ENCODE data around the gene VEZF1. TPM values are rescaled to one million over a fixed set of nuclear protein-coding genes. Genes with fewer than 3 reads are reported as not detected.

Gene VEZF1
- total RNA-seq, 4 donors from 2014 or later, result 29.7 to 49.3 (median 39.5) TPM

- H3K4me1 ChIP-seq, result peaks cover 0 to 61% (median 11%) of the 10 kb centered on the region in 4 donors
These were observed 40.7 kb downstream of the VEZF1 start for GRCh38 chr17:57947369-57947768.

GRCh38 chr17:57946798-57947358 is 41.2 kb downstream of the VEZF1 start:
- peak; percentile 57 to 70 (median 63) for DNase-seq
- H3K4me3 ChIP-seq, result peak overlapping the region; percentile 8 to 49 (median 40)
- H3K4me1 ChIP-seq, result peaks cover 0 to 63% (median 11%) of the 10 kb centered on the region in 4 donors
- H3K9me3 ChIP-seq, result no peaks in the 10 kb centered on the region
- no peaks in the 10 kb centered on the region for H3K36me3 ChIP-seq
- no peaks in the 10 kb centered on the region for H3K27me3 ChIP-seq
- TF ChIP-seq CTCF (IDR thresholded peaks at IDR 0.05), result no peak
- no peak for TF ChIP-seq POLR2A (IDR thresholded peaks at IDR 0.05)
- H3K27ac ChIP-seq, result peak overlapping the region; percentile 54 to 96 (median 66)

More at GRCh38 chr17:57947369-57947768, 40.7 kb downstream of the VEZF1 start:
- Histone ChIP-seq H3K27ac (peak overlapping the region; percentile 23 to 96 (median 56)), H3K9me3 (no peaks in the 10 kb centered on the region), H3K27me3 (no peaks in the 10 kb centered on the region), H3K4me3 (peak overlapping the region in 3 of 4 donors; percentile 36 to 49 (median 45)), H3K36me3 (no peaks in the 10 kb centered on the region)
- no peak for TF ChIP-seq CTCF (IDR thresholded peaks at IDR 0.05)
- no peak for TF ChIP-seq POLR2A (IDR thresholded peaks at IDR 0.05)
- DNase-seq, result no peak

GRCh38 chr17:57945996-57946797 is 41.9 kb downstream of the VEZF1 start:
- peak overlapping the region in 3 of 4 donors; percentile 59 to 96 (median 74) for H3K27ac ChIP-seq
- TF ChIP-seq POLR2A (IDR thresholded peaks at IDR 0.05) (no peak), CTCF (IDR thresholded peaks at IDR 0.05) (no peak)
- H3K9me3 ChIP-seq, result no peaks in the 10 kb centered on the region
- no peaks in the 10 kb centered on the region for H3K36me3 ChIP-seq
- peak overlapping the region; percentile 8 to 49 (median 40) for H3K4me3 ChIP-seq
- no peak for DNase-seq
- H3K27me3 ChIP-seq, result no peaks in the 10 kb centered on the region
- peaks cover 0 to 57% (median 10%) of the 10 kb centered on the region in 4 donors for H3K4me1 ChIP-seq

- DNase-seq, result no peak
- Histone ChIP-seq H3K27ac (peak overlapping the region in 1 of 4 donors; percentile 96), H3K36me3 (no peaks in the 10 kb centered on the region), H3K27me3 (no peaks in the 10 kb centered on the region), H3K9me3 (no peaks in the 10 kb centered on the region), H3K4me3 (no peak overlapping the region), H3K4me1 (peaks cover 0 to 59% (median 10%) of the 10 kb centered on the region in 4 donors)
- no peak for TF ChIP-seq POLR2A (IDR thresholded peaks at IDR 0.05)
- no peak for TF ChIP-seq CTCF (IDR thresholded peaks at IDR 0.05)
These were observed 43.1 kb downstream of the VEZF1 start for GRCh38 chr17:57944908-57945307.

GRCh38 chr17:57943645-57944044 is 44.4 kb downstream of the VEZF1 start:
- H3K4me3 ChIP-seq, result no peak overlapping the region
- no peak for DNase-seq
- H3K4me1 ChIP-seq, result peaks cover 0 to 55% (median 13%) of the 10 kb centered on the region in 4 donors
- TF ChIP-seq POLR2A (IDR thresholded peaks at IDR 0.05) (no peak), CTCF (IDR thresholded peaks at IDR 0.05) (no peak)
- H3K27me3 ChIP-seq, result no peaks in the 10 kb centered on the region
- no peaks in the 10 kb centered on the region for H3K36me3 ChIP-seq
- peak overlapping the region in 1 of 4 donors; percentile 96 for H3K27ac ChIP-seq
- H3K9me3 ChIP-seq, result no peaks in the 10 kb centered on the region
